ENCODE data around the gene SERAC1. TPM values are rescaled to one million over a fixed set of nuclear protein-coding genes. Genes with fewer than 3 reads are reported as not detected.

Gene SERAC1
- total and polyA plus RNA-seq, 2 of the 4 experiments (the other 2 are of a cell fraction), result 7.7 to 15.6 TPM

GRCh38 chr6:158154816-158155215 is 13.2 kb downstream of the SERAC1 start:
- POLR2A ChIA-PET (ENCODE audit: unreplicated experiment), result no interaction called here
- Histone ChIP-seq H3K14ac (replicated peaks; ENCODE audit: low read depth, low read length) (no peak overlapping the region), H2AK5ac (ENCODE audit: low read depth, low read length) (no peak overlapping the region), H2BK20ac (ENCODE audit: low read depth, low read length) (no peak overlapping the region), H3K27me3 (ENCODE audit: control insufficient read depth, insufficient read depth, low read length) (no peaks in the 10 kb centered on the region), H4K20me1 (ENCODE audit: insufficient read depth, low read length) (peaks cover 4% of the 10 kb centered on the region; the same call in 1 of the 2 replicates), H3K4ac (ENCODE audit: low read depth, low read length) (no peak overlapping the region), H2AK9ac (replicated peaks; ENCODE audit: low read depth, low read length, poor library complexity) (no peak overlapping the region), H4K91ac (ENCODE audit: insufficient read depth, low read depth, low read length) (no peak overlapping the region), H3K18ac (ENCODE audit: low read depth, low read length) (no peak overlapping the region), H3K9ac (ENCODE audit: low read depth, low read length) (no peak overlapping the region), H3K9me1 (ENCODE audit: insufficient read depth, low read length) (peaks cover 7% of the 10 kb centered on the region), H3K9me3 (ENCODE audit: control insufficient read depth, insufficient read depth, low read length) (no peaks in the 10 kb centered on the region), H3K36me3 (ENCODE audit: control insufficient read depth, insufficient read depth, low read length) (peaks cover 7% of the 10 kb centered on the region), H2BK15ac (ENCODE audit: low read depth, low read length) (no peak overlapping the region), H3K4me3 (ENCODE audit: insufficient read depth, low read depth, low read length) (no peak overlapping the region), H2BK5ac (ENCODE audit: low read depth, low read length, poor library complexity, severe bottlenecking) (no peak overlapping the region), H2BK120ac (ENCODE audit: low read depth, low read length) (no peak overlapping the region), H3K4me1 (ENCODE audit: control insufficient read depth, insufficient read depth, low read length) (peaks cover 5% of the 10 kb centered on the region), H3K4me2 (ENCODE audit: low read depth, low read length) (no peak overlapping the region), H2AFZ (replicated peaks; ENCODE audit: low read length, poor library complexity) (no peak overlapping the region), H4K5ac (ENCODE audit: low read depth, low read length) (no peak overlapping the region), H3K27ac (ENCODE audit: insufficient read depth, low read length) (no peak overlapping the region), H3K56ac (ENCODE audit: extremely low read depth, insufficient read depth, low read length) (no peak overlapping the region), H4K8ac (ENCODE audit: low read depth in 2 of 2, low read length in 2 of 2) (no peak overlapping the region), H3K79me1 (ENCODE audit: low read depth in 1 of 2, low read length in 2 of 2) (peaks cover 7 to 14% of the 10 kb centered on the region in 2 experiments), H3K23ac (ENCODE audit: low read depth, low read length) (no peak overlapping the region)
- TF ChIP-seq CHD1 (IDR thresholded peaks at IDR 0.05; ENCODE audit: low read depth, low read length) (no peak), RAD21 (IDR thresholded peaks at IDR 0.05; ENCODE audit: low read length) (no peak), BHLHE40 (IDR thresholded peaks at IDR 0.05; ENCODE audit: low read depth, low read length) (no peak), MAFK (IDR thresholded peaks at IDR 0.05; ENCODE audit: low read depth, low read length) (no peak), NFE2L2 (IDR thresholded peaks at IDR 0.05; ENCODE audit: low read depth, low read length) (no peak), SMC3 (IDR thresholded peaks at IDR 0.05; ENCODE audit: low read depth, low read length) (no peak), RCOR1 (IDR thresholded peaks at IDR 0.05; ENCODE audit: insufficient replicate concordance, low read length) (no peak), CTCF (conservative IDR thresholded peaks at IDR 0.05; ENCODE audit: low read depth, low read length) (no peak), POLR2A (IDR thresholded peaks at IDR 0.05; ENCODE audit: low read depth, low read length) (no peak), MAZ (IDR thresholded peaks at IDR 0.05; ENCODE audit: borderline replicate concordance, low read depth, low read length) (no peak), CEBPB (IDR thresholded peaks at IDR 0.05; ENCODE audit: low read depth, low read length) (no peak), ELK1 (IDR thresholded peaks at IDR 0.05; ENCODE audit: borderline replicate concordance, low read depth, low read length) (no peak)
- ATAC-seq (ENCODE audit: low read depth) (no peak), DNase-seq (no peak)
- CTCF ChIA-PET, result interaction anchor here (1.3 kb wide), 1 partner anchor 11 kb away, joined by 3 read pairs; no protein-coding TSS in a partner anchor
- in situ Hi-C loops (cut with MboI; ENCODE audit: low sequenced_read_pairs) (no loop called here), intact Hi-C loops (cut with micrococcal nuclease) (no loop called here), dilution Hi-C loops (cut with HindIII; ENCODE audit: low sequenced_read_pairs, unreplicated experiment) (no loop called here)
- no TSS peak for BruUV-seq (replicated peaks)
- 99% methylated on average over 7 of the region's 8 CpGs; no CpG with 5 or more reads in 1 of the 2 experiments for WGBS, 2 experiments (ENCODE audit: extremely low coverage in 2 of 2, insufficient read length in 1 of 2)

Data from IMR-90 (cell line).